Fibroblast of pulmonary artery (primary cell): ENCODE data around the gene REM1.
"Not testable (repeated sequence)": the region's sequence is repeated elsewhere in the genome, so short reads cannot be mapped to it uniquely, and the experiment has no call there.

Experiments used
- DNase-seq: peaks from one replicate; pipeline ENCODE4 v3.0.0-alpha.2; 2010; ENCODE audit warnings: low read depth
- H3K4me3 ChIP-seq: replicated peaks from 2 replicates; pipeline ENCODE4 v1.5.1; 2011; ENCODE audit warnings: low read depth, mild to moderate bottlenecking, control low read depth, low read length, moderate library complexity
- CTCF ChIP-seq: IDR thresholded peaks from 2 replicates; pipeline ENCODE4 v1.5.1; 2011; ENCODE audit warnings: mild to moderate bottlenecking, control low read depth, low read length, inconsistent platforms; ENCODE audit errors: missing control alignments

REM1 gene

GRCh38 chr20:31516166-31516565, 41.1 kb downstream of the REM1 start:
- H3K4me3 ChIP-seq: peak overlapping the region; percentile 97
- no peak for DNase-seq
- no peak for TF ChIP-seq CTCF

- TF ChIP-seq CTCF: no peak
- H3K4me3 ChIP-seq: no peak overlapping the region
- no peak for DNase-seq
Observed at GRCh38 chr20:31516651-31517050, 41.6 kb downstream of the REM1 start.

- H3K4me3 ChIP-seq: no peak overlapping the region
Observed at GRCh38 chr20:31517373-31517772, 42.3 kb downstream of the REM1 start.

GRCh38 chr20:31521267-31521666, 46.2 kb downstream of the REM1 start:
- H3K4me3 ChIP-seq, DNase-seq: not testable (repeated sequence)

More at GRCh38 chr20:31517373-31517772, 42.3 kb downstream of the REM1 start:
- peak; percentile 40 for TF ChIP-seq CTCF
- DNase-seq: peak; percentile 62

- TF ChIP-seq CTCF: no peak
- H3K4me3 ChIP-seq: no peak overlapping the region
- DNase-seq: no peak
Observed at GRCh38 chr20:31522731-31523130, 47.6 kb downstream of the REM1 start.

GRCh38 chr20:31523361-31524283, 48.5 kb downstream of the REM1 start:
- no peak overlapping the region for H3K4me3 ChIP-seq
- TF ChIP-seq CTCF: no peak
- peak; percentile 70 for DNase-seq

GRCh38 chr20:31527266-31527665, 52.2 kb downstream of the REM1 start:
- no peak for TF ChIP-seq CTCF
- no peak overlapping the region for H3K4me3 ChIP-seq
- no peak for DNase-seq
